Cardiac fibroblast (primary cell): ENCODE measurements around the gene PKLR.

Source experiments
- DNase-seq, 2 donors: peaks; one replicate each; pipeline versions ENCODE4 v3.0.0 to v3.0.0-alpha.2; 2010; ENCODE audit warnings: low read depth in 2 of 2
- H3K4me3 ChIP-seq, 2 donors: replicated peaks in 1 of 2; 1 replicate in 1 of 2; 2 replicates in 1 of 2; pipeline ENCODE4 v1.5.1; 2011; ENCODE audit warnings: low read depth in 2 of 2, low read length in 2 of 2, mild to moderate bottlenecking in 2 of 2, moderate library complexity in 1 of 2
- CTCF ChIP-seq: IDR thresholded peaks from one replicate; pipeline ENCODE4 v1.5.1; 2011; ENCODE audit warnings: low read depth, mild to moderate bottlenecking, low read length, inconsistent platforms

Gene PKLR

GRCh38 chr1:155244368-155245162 is 56.7 kb downstream of the PKLR start:
- peak; percentile 18 for TF ChIP-seq CTCF
- peak; percentile 100 for DNase-seq
- H3K4me3 ChIP-seq = peak overlapping the region; percentile 65 to 71

GRCh38 chr1:155242805-155243358 is 58.4 kb downstream of the PKLR start:
- no peak for TF ChIP-seq CTCF
- peak overlapping the region in 1 of 2 donors; percentile 71 for H3K4me3 ChIP-seq
- peak in 1 of 2 donors; percentile 37 for DNase-seq

GRCh38 chr1:155241841-155242264 is 59.4 kb downstream of the PKLR start:
- H3K4me3 ChIP-seq = no peak overlapping the region
- DNase-seq = no peak
- no peak for TF ChIP-seq CTCF

GRCh38 chr1:155241069-155241679 is 60.1 kb downstream of the PKLR start:
- peak overlapping the region; percentile 43 to 57 for H3K4me3 ChIP-seq
- no peak for TF ChIP-seq CTCF
- peak; percentile 84 to 86 for DNase-seq
